Measurements from ENCODE around the gene GPR18.

DNA sequence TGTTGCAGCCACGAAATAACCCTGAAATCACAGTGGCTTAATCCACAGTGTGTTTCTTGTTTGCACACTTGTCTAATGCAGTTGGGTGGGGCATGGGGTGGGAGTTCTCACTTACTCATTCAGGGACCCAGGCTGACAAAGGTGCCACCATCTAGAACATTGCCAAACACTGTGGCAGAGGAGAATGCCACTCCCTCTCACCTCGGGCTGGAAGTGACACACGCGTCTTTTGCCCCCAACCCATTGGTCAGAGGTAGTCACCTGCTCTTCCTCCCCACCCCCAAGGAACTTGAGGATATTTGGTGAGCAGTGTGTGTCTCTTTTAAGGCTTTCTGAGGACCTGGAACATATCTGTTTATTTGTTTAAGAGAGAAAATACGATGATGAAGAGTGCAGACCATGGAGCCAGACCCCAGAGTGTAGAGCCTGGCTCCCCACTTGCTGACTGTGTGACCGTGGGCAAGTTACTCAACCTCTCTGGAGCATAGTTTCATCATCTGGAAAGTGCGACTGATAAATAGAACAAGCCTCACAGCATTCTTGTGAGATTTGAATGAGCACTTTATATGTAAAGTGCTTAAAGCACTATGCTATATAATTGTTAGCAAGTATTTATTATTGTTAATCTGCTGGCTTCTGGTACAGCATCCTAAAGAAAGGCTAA lies 31.6 kb upstream of the GPR18 start:
- no peak for TF ChIP-seq CTCF (conservative IDR thresholded peaks at IDR 0.05 in 1 of 2, IDR thresholded peaks at IDR 0.05 in 1 of 2; ENCODE audit: low read depth in 1 of 2, low read length in 2 of 2)
- no peak for TF ChIP-seq EZH2 (IDR thresholded peaks at IDR 0.05; ENCODE audit: low read length, missing control alignments)

All from fibroblast of lung (primary cell).